Measurements from ENCODE around the gene YRDC.
"Not testable (repeated sequence)": the region's sequence is repeated elsewhere in the genome, so short reads cannot be mapped to it uniquely, and the experiment has no call there.

Gene YRDC

DNA sequence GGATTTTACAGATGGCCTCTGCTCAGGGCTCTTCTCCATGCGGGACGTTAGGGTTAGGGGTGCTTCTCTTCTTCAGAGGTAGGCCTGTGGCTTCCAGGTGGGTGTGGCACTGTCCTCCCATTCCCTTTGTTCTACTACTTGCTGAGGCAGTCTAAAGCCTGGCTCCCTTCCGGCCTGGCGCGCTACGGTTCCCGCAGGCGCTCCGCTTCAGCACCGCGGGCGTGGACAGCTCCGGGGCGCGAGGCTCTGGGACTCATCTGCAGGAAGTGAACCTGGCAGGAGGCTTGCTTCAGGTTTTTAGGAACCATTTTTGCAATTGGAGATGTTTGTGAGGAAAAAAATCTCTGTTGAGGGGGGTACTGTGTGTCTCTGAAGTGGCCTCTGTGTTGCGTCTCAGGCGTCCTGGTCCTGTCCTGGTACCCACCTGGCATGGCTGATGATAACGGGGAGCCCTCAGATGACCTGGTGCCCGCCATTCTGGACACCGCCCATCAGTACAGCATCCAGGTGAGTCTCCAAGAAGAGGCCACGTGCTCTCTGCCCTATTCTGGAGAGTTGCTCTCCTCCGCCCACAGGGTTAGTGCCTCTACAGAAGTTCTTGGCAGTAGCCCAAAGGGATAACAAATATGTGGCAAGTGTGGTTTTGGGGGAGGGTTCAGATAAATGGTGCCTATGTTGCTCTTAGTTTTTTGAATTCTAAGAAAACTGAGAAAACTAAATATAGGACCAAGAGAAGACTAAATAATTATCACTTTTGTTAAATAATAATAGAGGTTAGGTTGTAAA is 12.5 kb downstream of the YRDC start:
- H3K27me3 ChIP-seq (ENCODE audit: control insufficient read depth, insufficient read depth, low read length): peaks cover 36% of the 10 kb centered on the region
- no peaks in the 10 kb centered on the region for H3K9me3 ChIP-seq (ENCODE audit: control insufficient read depth, insufficient read depth, low read length)
- H3K27ac ChIP-seq (ENCODE audit: low read depth, low read length): no peak overlapping the region
- no peak overlapping the region for H3K9ac ChIP-seq (ENCODE audit: low read depth, low read length)
- peak overlapping the region; percentile 78 for H3K4me3 ChIP-seq (ENCODE audit: low read depth, low read length)
- H3K4me1 ChIP-seq (ENCODE audit: control insufficient read depth, insufficient read depth, low read length): peaks cover 6% of the 10 kb centered on the region; the same call in 1 of the 2 replicates
- H3K36me3 ChIP-seq (ENCODE audit: control insufficient read depth, insufficient read depth, low read length): peaks cover 31% of the 10 kb centered on the region

DNA sequence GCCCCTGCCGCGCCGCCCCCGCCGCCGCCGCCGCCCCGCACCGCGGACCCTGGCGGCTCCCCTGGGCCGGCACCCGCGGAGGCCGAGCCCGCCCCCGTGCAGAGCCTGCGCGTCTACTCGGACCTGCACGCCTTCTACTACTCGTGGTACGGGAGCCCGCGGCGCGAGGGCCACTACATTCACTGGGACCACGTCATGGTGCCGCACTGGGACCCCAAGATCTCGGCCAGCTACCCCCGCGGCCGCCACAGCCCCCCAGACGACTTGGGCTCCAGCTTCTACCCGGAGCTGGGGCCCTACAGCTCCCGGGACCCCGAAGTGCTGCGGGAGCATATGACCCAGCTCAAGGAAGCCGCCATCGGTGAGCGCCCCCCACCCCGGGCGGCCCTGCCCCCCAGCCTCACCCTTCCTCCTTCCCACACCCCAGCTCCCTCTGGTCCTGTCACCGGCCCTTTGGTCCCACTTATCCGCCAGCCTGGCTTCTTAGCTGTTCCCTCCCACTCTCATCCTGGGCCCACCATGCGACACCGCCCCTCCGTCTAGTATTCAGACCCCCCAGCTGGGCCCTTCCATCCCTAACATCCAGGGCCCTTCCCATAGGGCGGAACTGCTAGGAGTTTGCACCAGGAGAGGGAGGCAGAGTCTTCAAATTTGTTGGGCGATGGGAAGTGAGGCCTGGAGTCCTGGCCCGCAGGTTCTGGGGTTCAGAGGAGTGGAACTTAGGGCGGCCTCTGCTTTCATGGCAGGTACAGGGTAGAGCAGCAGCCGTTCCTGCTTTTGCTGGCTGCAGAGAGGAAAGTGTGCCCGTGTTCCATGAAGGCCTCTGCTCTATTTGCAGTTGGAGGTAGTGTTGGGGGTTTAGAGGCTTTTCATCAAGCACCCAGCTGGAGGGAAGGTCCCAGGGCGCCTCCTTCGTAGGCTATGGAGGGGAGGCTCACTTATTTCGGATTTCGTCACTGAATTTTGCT is 13.4 kb downstream of the YRDC start:
- H3K4me1 ChIP-seq (ENCODE audit: control insufficient read depth, insufficient read depth, low read length): peaks cover 6% of the 10 kb centered on the region; the same call in 1 of the 2 replicates
- H3K9me3 ChIP-seq (ENCODE audit: control insufficient read depth, insufficient read depth, low read length): no peaks in the 10 kb centered on the region
- H3K27me3 ChIP-seq (ENCODE audit: control insufficient read depth, insufficient read depth, low read length): peaks cover 36% of the 10 kb centered on the region
- no peak overlapping the region for H3K27ac ChIP-seq (ENCODE audit: low read depth, low read length)
- H3K4me3 ChIP-seq (ENCODE audit: low read depth, low read length): peak overlapping the region; percentile 78
- no peak overlapping the region for H3K9ac ChIP-seq (ENCODE audit: low read depth, low read length)
- H3K36me3 ChIP-seq (ENCODE audit: control insufficient read depth, insufficient read depth, low read length): peaks cover 23% of the 10 kb centered on the region

DNA sequence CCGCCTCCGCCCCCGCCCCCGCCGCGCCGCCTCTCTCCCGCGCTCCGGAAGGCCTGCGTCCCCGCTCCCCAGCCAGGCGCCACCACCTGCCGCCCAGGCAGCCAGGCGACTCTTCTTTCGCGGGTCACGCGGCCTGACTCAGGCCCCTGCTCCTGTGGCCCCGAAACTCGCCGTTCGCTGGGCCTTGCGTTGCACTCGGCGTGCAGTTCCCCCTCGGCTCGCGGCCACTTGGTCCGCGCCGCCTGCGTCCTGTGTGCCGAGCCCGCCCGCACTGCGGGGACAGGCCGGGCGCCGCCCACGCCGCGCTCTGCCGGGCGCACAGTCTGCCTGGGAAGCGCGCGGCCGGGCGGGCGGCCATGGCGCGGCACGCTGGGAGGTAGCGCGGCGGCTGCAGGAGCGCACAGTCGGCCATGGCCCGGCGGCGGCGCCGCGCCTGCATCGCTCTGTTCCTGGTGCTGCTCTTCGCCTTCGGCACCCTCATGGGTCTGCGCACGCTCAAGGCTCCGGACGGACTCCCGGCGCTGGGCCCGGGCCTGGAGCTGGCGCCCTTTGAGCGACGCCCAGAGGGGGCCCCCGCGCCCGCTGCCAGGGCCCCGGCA is 14.1 kb downstream of the YRDC start, which contains the start of gene MANEAL:
Gene MANEAL, plus strand, starts transcription at position 75 of the 599 bp plus-strand sequence. Its CDS starts 336 bp downstream, at position 411.
- Histone ChIP-seq H3K4me1 (ENCODE audit: control insufficient read depth, insufficient read depth, low read length) (peaks cover 6% of the 10 kb centered on the region; the same call in 1 of the 2 replicates), H3K27me3 (ENCODE audit: control insufficient read depth, insufficient read depth, low read length) (peaks cover 36% of the 10 kb centered on the region), H3K9ac (ENCODE audit: low read depth, low read length) (peak within 1 kb of the TSS; percentile 43; the same call in 1 of the 2 replicates), H3K36me3 (ENCODE audit: control insufficient read depth, insufficient read depth, low read length) (peaks cover 15% of the 10 kb centered on the region), H3K27ac (ENCODE audit: low read depth, low read length) (no peak within 1 kb of the TSS), H3K9me3 (ENCODE audit: control insufficient read depth, insufficient read depth, low read length) (no peaks in the 10 kb centered on the region), H3K4me3 (ENCODE audit: low read depth, low read length) (peak within 1 kb of the TSS; percentile 78)

DNA sequence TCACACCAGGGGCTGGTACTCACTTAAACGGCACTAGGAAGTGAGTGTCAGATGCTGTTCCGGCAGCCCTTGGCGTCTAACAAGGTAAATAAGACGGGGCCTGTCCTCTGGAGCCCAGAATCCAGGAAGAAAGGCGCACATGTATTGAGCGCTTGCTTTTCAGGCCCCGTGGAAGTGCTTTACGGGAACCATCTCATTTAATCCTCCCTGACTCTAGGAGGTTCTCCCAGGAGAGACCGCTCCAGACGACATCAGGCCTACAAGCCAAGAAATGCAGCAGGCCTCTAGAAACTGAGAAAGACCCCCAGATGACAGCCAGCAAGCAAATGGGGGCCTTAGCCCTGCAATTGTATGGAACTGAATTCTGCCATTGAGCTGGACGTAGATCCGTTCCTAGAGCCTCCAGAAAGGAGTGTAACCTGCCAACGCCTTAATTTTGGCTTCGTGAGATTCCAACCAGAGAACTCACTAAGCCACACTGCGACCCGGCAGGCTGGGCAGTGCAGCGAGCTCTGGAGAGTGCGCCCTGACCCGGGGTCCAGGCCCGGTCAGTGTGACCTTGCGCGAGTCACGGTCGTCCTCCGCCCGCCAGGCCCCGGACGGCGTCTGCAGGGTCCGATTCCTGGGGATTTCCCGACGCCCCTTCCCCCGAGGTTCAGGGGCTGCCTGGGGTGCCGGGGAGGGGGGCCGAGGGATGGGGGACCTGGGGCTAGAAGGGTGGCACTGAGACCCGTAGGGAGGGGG is 14.9 kb downstream of the YRDC start:
- Histone ChIP-seq H3K9me3 (ENCODE audit: control insufficient read depth, insufficient read depth, low read length) (no peaks in the 10 kb centered on the region), H3K36me3 (ENCODE audit: control insufficient read depth, insufficient read depth, low read length) (peaks cover 12% of the 10 kb centered on the region), H3K4me3 (ENCODE audit: low read depth, low read length) (peak overlapping the region; percentile 33; the same call in 1 of the 2 replicates), H3K27ac (ENCODE audit: low read depth, low read length) (no peak overlapping the region), H3K27me3 (ENCODE audit: control insufficient read depth, insufficient read depth, low read length) (peaks cover 38% of the 10 kb centered on the region), H3K9ac (ENCODE audit: low read depth, low read length) (no peak overlapping the region), H3K4me1 (ENCODE audit: control insufficient read depth, insufficient read depth, low read length) (peaks cover 6% of the 10 kb centered on the region; the same call in 1 of the 2 replicates)

DNA sequence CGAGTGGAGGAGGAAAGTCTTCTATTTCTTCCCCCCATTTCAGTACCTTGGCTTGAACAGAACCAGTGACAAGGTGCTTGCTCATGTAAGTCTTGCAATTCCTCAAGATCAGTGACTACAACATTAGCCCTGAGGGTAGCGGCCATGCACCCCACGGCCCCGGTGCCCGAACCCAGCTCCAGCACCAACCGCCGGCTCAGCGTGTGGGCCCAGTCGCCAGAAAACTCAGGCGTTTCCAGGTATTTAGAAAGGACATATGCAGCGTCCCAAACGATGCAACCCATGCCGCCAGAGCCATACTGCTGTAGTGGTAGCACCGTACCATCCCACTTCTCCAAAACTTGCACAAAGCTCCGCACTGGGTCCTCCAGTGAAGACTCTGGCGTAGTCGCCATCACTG is 25.5 kb downstream of the YRDC start:
- Histone ChIP-seq H3K9me3 (ENCODE audit: control insufficient read depth, insufficient read depth, low read length) (no peaks in the 10 kb centered on the region), H3K36me3 (ENCODE audit: control insufficient read depth, insufficient read depth, low read length) (no peaks in the 10 kb centered on the region), H3K4me1 (ENCODE audit: control insufficient read depth, insufficient read depth, low read length) (no peaks in the 10 kb centered on the region), H3K27ac (ENCODE audit: low read depth, low read length) (no peak overlapping the region), H3K9ac (ENCODE audit: low read depth, low read length) (no peak overlapping the region), H3K4me3 (ENCODE audit: low read depth, low read length) (no peak overlapping the region), H3K27me3 (ENCODE audit: control insufficient read depth, insufficient read depth, low read length) (no peaks in the 10 kb centered on the region)

DNA sequence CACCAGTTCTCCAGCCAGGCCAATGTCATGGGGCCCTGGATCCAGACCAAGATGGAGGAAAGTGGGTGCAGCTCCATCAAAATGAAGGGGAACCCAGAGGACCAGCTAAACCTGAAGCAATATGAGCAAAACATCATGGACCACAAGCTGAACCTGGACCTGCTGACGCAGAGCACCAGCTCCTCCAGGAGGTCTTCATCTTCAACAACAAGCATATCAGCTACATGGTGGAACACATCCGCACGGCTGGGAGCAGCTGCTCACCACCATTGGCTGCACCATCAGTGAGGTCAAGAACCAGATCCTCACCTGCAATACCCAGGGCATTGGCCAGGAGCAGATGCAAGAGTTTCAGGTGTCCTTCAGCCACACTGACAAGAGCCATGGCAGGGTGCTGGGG is 29.4 kb downstream of the YRDC start:
- no peaks in the 10 kb centered on the region for H3K9me3 ChIP-seq (ENCODE audit: control insufficient read depth, insufficient read depth, low read length)
- H3K4me1 ChIP-seq (ENCODE audit: control insufficient read depth, insufficient read depth, low read length): no peaks in the 10 kb centered on the region
- H3K9ac ChIP-seq (ENCODE audit: low read depth, low read length): no peak overlapping the region
- no peaks in the 10 kb centered on the region for H3K27me3 ChIP-seq (ENCODE audit: control insufficient read depth, insufficient read depth, low read length)
- no peaks in the 10 kb centered on the region for H3K36me3 ChIP-seq (ENCODE audit: control insufficient read depth, insufficient read depth, low read length)
- H3K4me3 ChIP-seq (ENCODE audit: low read depth, low read length): no peak overlapping the region
- no peak overlapping the region for H3K27ac ChIP-seq (ENCODE audit: low read depth, low read length)

DNA sequence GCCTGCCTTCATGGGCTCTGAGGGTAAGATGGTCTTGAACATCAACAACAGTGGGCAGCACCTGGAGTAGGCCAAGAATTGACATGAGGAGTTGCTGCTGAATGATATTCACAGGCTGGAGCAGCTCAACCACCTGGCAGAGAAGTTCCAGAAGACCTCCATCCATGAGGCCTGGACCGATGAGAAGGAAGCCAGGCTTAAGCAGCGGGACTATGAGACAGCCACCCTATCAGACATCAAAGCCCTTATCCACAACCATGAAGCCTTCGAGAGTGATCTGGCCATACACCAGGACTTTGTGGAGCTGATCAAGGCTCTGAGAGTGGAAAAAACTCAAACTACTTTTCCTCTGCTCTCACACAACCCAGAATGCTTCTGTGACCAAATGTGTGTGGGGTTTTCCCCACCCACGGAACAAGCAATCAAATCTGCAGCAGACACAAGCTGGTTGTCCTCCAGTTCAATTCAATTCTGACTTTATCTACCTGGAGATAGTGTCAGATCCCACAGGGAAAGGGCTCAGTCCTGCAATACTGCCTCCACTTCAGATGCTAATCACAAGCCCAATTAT is 31.0 kb downstream of the YRDC start:
- Histone ChIP-seq H3K4me1 (ENCODE audit: control insufficient read depth, insufficient read depth, low read length) (no peaks in the 10 kb centered on the region), H3K9me3 (ENCODE audit: control insufficient read depth, insufficient read depth, low read length) (no peaks in the 10 kb centered on the region), H3K27me3 (ENCODE audit: control insufficient read depth, insufficient read depth, low read length) (no peaks in the 10 kb centered on the region), H3K27ac (ENCODE audit: low read depth, low read length) (no peak overlapping the region), H3K4me3 (ENCODE audit: low read depth, low read length) (no peak overlapping the region), H3K9ac (ENCODE audit: low read depth, low read length) (no peak overlapping the region), H3K36me3 (ENCODE audit: control insufficient read depth, insufficient read depth, low read length) (no peaks in the 10 kb centered on the region)

DNA sequence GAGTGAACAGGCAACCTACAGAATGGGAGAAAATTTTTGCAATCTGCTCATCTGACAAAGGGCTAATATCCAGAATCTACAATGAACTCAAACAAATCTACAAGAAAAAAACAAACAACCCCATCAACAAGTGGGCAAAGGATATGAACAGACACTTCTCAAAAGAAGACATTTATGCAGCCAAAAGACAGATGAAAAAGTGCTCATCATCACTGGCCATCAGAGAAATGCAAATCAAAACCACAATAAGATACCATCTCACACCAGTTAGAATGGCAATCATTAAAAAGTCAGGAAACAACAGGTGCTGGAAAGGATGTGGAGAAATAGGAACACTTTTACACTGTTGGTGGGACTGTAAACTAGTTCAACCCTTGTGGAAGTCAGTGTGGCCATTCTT is 36.6 kb downstream of the YRDC start:
- peaks cover 24% of the 10 kb centered on the region for H3K27me3 ChIP-seq (ENCODE audit: control insufficient read depth, insufficient read depth, low read length)

DNA sequence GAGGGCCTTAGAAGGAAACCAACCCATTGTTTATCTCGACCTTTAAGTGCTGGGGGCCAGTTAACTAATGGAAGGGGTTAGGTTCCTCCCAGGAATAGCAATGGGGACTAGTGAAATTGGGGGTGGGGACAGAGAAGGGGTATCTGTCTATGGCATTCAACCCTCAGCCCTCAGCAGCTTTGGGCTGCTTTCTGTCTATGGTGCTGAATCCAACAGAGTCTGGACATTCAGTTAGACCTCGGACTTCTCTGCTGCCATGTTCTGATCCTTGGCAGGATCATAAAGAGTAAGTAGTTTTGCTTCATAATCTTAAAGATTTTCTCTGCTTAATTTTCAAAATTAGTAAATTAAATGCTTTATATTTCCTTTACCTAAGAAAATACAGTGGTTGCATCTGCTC is 40.5 kb downstream of the YRDC start:
- H3K9me3 ChIP-seq (ENCODE audit: control insufficient read depth, insufficient read depth, low read length): no peaks in the 10 kb centered on the region
- no peak overlapping the region for H3K9ac ChIP-seq (ENCODE audit: low read depth, low read length)
- peaks cover 17% of the 10 kb centered on the region for H3K4me1 ChIP-seq (ENCODE audit: control insufficient read depth, insufficient read depth, low read length)
- H3K27ac ChIP-seq (ENCODE audit: low read depth, low read length): no peak overlapping the region
- H3K36me3 ChIP-seq (ENCODE audit: control insufficient read depth, insufficient read depth, low read length): no peaks in the 10 kb centered on the region
- no peak overlapping the region for H3K4me3 ChIP-seq (ENCODE audit: low read depth, low read length)
- peaks cover 63% of the 10 kb centered on the region for H3K27me3 ChIP-seq (ENCODE audit: control insufficient read depth, insufficient read depth, low read length)

More for the DNA sequence above, 36.6 kb downstream of the YRDC start:
- H3K9ac ChIP-seq (ENCODE audit: low read depth, low read length); H3K4me3 ChIP-seq (ENCODE audit: low read depth, low read length); H3K9me3 ChIP-seq (ENCODE audit: control insufficient read depth, insufficient read depth, low read length); H3K36me3 ChIP-seq (ENCODE audit: control insufficient read depth, insufficient read depth, low read length); H3K27ac ChIP-seq (ENCODE audit: low read depth, low read length): not testable (repeated sequence)
- peaks cover 10% of the 10 kb centered on the region for H3K4me1 ChIP-seq (ENCODE audit: control insufficient read depth, insufficient read depth, low read length)

All from HUES48 (cell line).